Fibroblast of pulmonary artery (primary cell): ENCODE results near the gene CCDC88C.

ENCODE experiments used
- DNase-seq: peaks from one replicate; pipeline ENCODE4 v3.0.0-alpha.2; 2010; ENCODE audit warnings: low read depth
- H3K4me3 ChIP-seq: replicated peaks from 2 replicates; pipeline ENCODE4 v1.5.1; 2011; ENCODE audit warnings: low read depth, mild to moderate bottlenecking, control low read depth, low read length, moderate library complexity
- TF ChIP-seq, protein P1 (sequence below): IDR thresholded peaks from 2 replicates; pipeline ENCODE4 v1.5.1; 2011; ENCODE audit warnings: mild to moderate bottlenecking, control low read depth, low read length, inconsistent platforms; ENCODE audit errors: missing control alignments

CCDC88C gene

DNA sequence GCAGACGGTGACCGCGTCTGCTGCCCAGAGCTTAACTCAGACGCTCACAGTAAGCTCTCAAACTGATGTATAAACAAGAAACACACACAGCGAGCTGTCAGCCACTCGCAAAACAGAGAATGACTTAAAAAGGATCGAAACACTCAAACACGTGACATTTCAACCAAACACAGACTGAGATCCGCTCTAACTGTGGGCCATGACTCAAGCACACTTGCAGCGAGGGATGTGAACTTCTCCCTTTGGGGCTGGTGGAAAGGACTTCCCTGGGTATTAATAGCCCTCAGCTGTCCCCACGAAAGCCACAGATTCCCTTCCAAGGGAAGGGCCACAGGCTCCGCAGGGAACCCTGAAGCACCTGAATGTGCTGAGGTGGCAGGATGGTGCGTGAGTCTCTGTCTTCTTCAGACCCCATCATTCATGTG is 29.1 kb downstream of the CCDC88C start:
- DNase-seq, result no peak
- TF ChIP-seq, protein P1, sequence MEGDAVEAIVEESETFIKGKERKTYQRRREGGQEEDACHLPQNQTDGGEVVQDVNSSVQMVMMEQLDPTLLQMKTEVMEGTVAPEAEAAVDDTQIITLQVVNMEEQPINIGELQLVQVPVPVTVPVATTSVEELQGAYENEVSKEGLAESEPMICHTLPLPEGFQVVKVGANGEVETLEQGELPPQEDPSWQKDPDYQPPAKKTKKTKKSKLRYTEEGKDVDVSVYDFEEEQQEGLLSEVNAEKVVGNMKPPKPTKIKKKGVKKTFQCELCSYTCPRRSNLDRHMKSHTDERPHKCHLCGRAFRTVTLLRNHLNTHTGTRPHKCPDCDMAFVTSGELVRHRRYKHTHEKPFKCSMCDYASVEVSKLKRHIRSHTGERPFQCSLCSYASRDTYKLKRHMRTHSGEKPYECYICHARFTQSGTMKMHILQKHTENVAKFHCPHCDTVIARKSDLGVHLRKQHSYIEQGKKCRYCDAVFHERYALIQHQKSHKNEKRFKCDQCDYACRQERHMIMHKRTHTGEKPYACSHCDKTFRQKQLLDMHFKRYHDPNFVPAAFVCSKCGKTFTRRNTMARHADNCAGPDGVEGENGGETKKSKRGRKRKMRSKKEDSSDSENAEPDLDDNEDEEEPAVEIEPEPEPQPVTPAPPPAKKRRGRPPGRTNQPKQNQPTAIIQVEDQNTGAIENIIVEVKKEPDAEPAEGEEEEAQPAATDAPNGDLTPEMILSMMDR, result no peak
- H3K4me3 ChIP-seq, result no peak overlapping the region

DNA sequence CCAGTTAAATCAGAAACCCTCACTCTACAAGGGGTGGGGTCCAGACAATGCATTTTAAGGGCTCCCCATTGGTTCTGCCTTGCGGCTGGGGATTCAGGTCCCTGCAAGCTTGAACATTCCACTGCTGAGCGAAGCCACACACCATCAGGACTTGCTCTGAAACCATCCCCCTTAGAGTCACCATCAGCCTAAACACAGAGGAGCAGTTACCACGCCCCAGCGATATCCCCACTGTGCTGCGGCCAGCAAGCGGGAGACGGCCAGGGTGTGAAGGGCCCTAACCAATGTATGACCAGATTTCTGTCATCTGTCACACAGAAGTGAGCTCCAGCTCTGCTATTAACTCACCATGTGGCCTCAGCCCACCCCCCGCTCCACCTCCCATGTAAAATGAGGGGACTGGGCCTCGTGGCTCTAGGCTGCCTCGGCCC is 29.7 kb downstream of the CCDC88C start:
- TF ChIP-seq, protein P1, result no peak
- no peak overlapping the region for H3K4me3 ChIP-seq
- DNase-seq, result no peak

DNA sequence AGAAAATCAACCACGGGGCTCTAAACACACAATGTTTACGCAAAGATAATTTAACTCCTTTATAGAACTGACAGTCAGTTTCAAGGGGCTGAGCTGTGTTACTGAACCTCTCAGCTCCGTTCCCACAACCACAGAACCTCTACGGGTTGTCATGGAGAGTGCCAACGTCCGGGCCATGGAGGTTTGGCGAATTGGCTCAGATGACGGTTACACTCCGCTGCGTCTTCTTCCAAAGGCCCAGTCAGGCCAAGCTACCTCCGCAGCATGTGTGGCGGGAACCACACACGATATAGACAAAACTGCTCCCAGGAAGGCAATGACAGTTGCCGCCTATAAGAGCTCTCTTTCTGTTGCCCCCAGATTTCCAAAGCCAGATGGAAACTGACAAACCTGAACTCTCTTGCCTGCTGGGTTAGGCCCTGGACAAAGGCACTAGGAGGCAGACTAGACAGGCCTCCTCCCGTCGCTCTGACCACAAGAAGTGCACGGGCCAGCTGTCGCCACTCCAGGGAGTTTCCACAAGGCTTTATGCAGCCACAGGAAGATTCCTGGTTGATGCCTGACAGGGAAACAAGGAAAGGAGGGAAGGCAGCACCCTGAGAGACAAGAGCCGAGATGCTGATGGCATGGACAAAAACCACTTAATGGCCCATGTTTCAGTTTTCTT is 30.3 kb downstream of the CCDC88C start:
- H3K4me3 ChIP-seq, result no peak overlapping the region
- TF ChIP-seq, protein P1, result no peak
- peak; percentile 33 for DNase-seq

DNA sequence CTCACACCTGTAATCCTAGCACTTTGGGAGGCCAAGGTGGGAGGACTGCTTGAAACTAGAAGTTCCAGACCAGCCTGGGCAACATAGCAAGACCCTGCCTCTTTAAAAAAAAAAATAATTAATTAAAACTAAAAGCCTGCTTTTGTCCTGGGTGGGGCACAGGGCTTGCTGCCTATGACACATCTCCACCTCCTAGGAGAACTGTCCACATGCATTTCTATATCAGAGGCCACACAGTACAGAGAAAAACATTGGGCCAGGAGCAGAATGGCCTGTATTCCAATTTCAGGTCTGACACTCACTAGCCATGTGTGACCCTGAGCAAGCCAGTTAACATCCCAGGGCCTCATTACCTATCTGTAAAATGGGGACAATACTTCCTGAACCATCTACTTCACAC is 31.9 kb downstream of the CCDC88C start:
- TF ChIP-seq, protein P1, result no peak
- no peak overlapping the region for H3K4me3 ChIP-seq
- no peak for DNase-seq

DNA sequence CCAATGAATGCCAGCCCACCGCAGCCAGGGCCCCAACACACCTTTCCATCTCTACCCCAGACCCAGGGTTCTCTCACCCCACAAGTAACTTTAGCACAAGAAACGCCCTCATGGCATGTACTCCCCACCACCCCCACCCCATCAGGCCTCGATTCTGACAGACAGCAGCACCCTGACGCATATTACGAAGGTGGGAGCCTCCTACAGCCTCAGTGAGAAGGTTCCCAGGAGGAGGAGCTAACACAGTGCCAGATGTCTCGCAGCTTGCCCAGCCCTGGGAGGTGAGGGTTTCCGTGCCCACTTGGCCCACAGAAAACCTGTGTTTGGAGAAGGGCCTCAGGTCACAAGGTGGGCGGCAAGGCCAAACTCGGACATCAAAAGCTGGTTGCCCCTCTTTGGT is 32.4 kb downstream of the CCDC88C start:
- no peak overlapping the region for H3K4me3 ChIP-seq
- DNase-seq, result no peak
- TF ChIP-seq, protein P1, result no peak

DNA sequence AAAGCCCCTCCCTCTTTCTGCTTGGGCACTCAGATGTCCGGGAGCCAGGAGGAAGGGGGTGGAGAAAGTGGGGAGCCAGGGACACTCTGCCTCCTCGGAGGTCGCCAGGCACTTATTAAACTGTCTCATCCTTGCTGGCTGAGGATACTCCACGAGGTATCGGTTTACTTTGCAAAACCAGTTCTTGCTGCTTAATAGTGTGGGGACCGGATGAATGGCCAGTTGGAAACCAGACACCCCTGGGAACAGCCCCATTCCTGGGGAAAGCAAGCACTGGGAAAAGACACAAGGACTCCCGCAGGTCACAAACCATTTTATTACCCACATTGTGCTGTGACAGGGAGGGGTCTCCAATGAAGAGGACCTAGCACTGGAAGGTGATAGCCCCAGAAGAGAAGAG is 34.2 kb downstream of the CCDC88C start:
- DNase-seq, result no peak
- no peak overlapping the region for H3K4me3 ChIP-seq
- TF ChIP-seq, protein P1, result no peak

DNA sequence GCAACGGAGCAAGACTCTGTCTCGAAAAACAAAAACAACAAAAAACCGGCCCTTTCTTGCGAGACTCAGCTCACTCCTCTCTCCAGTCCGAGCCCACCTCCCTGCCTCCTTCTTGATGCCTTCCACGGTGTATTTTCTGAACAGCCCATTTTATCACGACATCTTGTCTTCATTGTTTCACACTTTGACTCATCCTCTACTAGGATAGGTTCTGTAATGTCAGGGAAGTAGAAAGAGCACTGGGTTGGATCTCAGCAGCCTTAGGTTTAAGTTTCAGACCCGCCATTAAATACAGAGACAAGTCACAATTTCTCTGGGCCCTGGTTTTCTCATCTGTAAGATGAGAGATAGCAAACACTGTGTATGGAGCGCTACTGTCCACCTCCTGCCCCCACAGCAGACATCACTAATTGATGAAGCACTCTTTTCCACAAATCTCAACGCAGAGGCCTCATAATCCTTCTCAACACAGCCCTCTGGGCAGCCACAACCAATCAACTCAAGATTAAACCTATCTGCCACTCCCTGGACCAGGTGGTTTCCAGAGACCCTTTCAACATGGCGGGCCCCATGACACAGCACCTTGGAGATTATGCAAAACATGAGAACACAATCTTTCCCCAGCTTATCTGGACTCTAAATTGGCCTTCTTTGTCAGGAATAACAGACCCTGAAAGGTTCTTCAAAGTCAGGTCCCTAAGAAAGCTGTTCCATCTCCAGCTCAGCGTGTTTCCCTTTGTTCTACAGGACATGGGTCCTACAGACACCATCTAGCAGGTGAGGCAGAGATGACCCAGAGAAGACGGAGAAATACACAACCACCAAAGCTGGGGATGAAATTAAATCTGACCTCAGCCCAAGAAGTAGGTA is 35.6 kb downstream of the CCDC88C start:
- no peak for DNase-seq
- TF ChIP-seq, protein P1, result no peak
- H3K4me3 ChIP-seq, result no peak overlapping the region
